Stimulated activated CD8-positive, alpha-beta memory T cell treated with anti-CD3 and anti-CD28 coated beads, Interleukin-15, amount 100 ng/mL, for 24 hours (primary cell): Measurements from ENCODE around the gene DPYSL3.
"Not testable (repeated sequence)": the region's sequence is repeated elsewhere in the genome, so short reads cannot be mapped to it uniquely, and the experiment has no call there.

Experiments
- DNase-seq: peaks from one replicate; pipeline ENCODE4 v3.0.0-alpha.2; 2020; ENCODE audit warnings: low read depth

The DPYSL3 gene

GRCh38 chr5:147509710-147510651 lies at the start of gene DPYSL3:
DPYSL3 (minus strand) TSS chr5:147510068; CDS start chr5:147509858, 210 bp downstream.
- DNase-seq, result no peak

GRCh38 chr5:147558826-147559225 lies 49.0 kb upstream of the DPYSL3 start:
- DNase-seq, result no peak

- DNase-seq, result no peak
Measured at GRCh38 chr5:147557876-147558745, 48.2 kb upstream of the DPYSL3 start.

GRCh38 chr5:147555176-147555575 lies 45.3 kb upstream of the DPYSL3 start:
- no peak for DNase-seq

- DNase-seq, result no peak
Measured at GRCh38 chr5:147554261-147554817, 44.5 kb upstream of the DPYSL3 start.

- DNase-seq, result not testable (repeated sequence)
Measured at GRCh38 chr5:147553817-147554216, 43.9 kb upstream of the DPYSL3 start.

GRCh38 chr5:147552897-147553296 lies 43.0 kb upstream of the DPYSL3 start:
- no peak for DNase-seq

GRCh38 chr5:147551677-147552076 lies 41.8 kb upstream of the DPYSL3 start:
- DNase-seq, result no peak

- DNase-seq, result no peak
Measured at GRCh38 chr5:147547730-147548129, 37.9 kb upstream of the DPYSL3 start.

- no peak for DNase-seq
Measured at GRCh38 chr5:147544556-147544955, 34.7 kb upstream of the DPYSL3 start.

GRCh38 chr5:147539053-147539452 lies 29.2 kb upstream of the DPYSL3 start:
- DNase-seq, result no peak

GRCh38 chr5:147538236-147538635 lies 28.4 kb upstream of the DPYSL3 start:
- no peak for DNase-seq

GRCh38 chr5:147534172-147534951 lies 24.5 kb upstream of the DPYSL3 start:
- no peak for DNase-seq

- DNase-seq, result no peak
Measured at GRCh38 chr5:147532156-147532555, 22.3 kb upstream of the DPYSL3 start.

- no peak for DNase-seq
Measured at GRCh38 chr5:147530530-147531389, 20.9 kb upstream of the DPYSL3 start.

- DNase-seq, result no peak
Measured at GRCh38 chr5:147523069-147523468, 13.2 kb upstream of the DPYSL3 start.

GRCh38 chr5:147522435-147522834 lies 12.6 kb upstream of the DPYSL3 start:
- no peak for DNase-seq

GRCh38 chr5:147520450-147520849 lies 10.6 kb upstream of the DPYSL3 start:
- DNase-seq, result no peak

- DNase-seq, result no peak
Measured at GRCh38 chr5:147519380-147519779, 9.5 kb upstream of the DPYSL3 start.

- DNase-seq, result no peak
Measured at GRCh38 chr5:147517383-147517782, 7.5 kb upstream of the DPYSL3 start.

- no peak for DNase-seq
Measured at GRCh38 chr5:147515269-147515668, 5.4 kb upstream of the DPYSL3 start.
